ENCODE data around the gene THG1L.

The THG1L gene

GRCh38 chr5:157758706-157759105, 27.5 kb downstream of the THG1L start:
- DNase-seq (ENCODE audit: low read depth), result no peak

GRCh38 chr5:157761690-157762621, 30.7 kb downstream of the THG1L start:
- DNase-seq (ENCODE audit: low read depth), result no peak

- no peak for DNase-seq (ENCODE audit: low read depth)
These were observed 33.3 kb downstream of the THG1L start for GRCh38 chr5:157764531-157764930.

GRCh38 chr5:157766442-157766841, 35.2 kb downstream of the THG1L start:
- DNase-seq (ENCODE audit: low read depth), result no peak

- no peak for DNase-seq (ENCODE audit: low read depth)
These were observed 35.7 kb downstream of the THG1L start for GRCh38 chr5:157766902-157767301.

- DNase-seq (ENCODE audit: low read depth), result no peak
These were observed 36.5 kb downstream of the THG1L start for GRCh38 chr5:157767689-157768088.

GRCh38 chr5:157770665-157771064, 39.4 kb downstream of the THG1L start:
- DNase-seq (ENCODE audit: low read depth), result no peak

- DNase-seq (ENCODE audit: low read depth), result no peak
These were observed 40.9 kb downstream of the THG1L start for GRCh38 chr5:157772127-157772526.

DNA sequence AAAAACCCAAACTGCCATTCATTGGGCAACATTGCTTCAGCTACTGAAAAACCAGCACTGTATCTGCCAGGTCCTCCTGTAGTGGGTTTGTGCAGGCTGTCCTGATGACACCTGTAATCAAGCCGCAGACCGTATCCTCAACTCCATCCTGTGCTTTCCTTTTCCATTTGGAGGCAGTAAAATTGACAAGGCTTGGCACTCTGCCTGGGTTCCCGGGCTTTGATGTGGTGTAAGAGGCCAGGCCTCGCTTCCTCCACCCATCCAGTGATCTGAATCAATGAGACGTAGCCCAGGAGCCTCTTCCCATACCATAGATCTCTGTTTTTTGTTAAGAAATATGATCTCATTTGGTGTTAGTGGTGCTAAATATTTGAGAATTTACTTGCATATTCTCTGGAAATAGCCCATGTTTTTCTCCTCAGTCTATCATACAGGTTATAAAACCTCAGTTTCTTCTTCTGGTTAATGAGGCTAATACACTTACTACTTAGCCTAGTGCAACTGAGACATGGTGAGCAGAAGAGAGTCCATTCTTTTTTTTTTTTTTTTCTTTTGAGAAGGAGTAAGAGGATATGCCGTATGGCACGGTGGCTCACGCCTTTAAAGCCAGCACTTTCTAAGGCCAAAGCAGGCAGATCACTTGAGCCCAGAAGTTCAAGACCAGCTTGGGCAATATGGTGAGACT, 47.0 kb downstream of the THG1L start:
- no peak for DNase-seq (ENCODE audit: low read depth)

DNA sequence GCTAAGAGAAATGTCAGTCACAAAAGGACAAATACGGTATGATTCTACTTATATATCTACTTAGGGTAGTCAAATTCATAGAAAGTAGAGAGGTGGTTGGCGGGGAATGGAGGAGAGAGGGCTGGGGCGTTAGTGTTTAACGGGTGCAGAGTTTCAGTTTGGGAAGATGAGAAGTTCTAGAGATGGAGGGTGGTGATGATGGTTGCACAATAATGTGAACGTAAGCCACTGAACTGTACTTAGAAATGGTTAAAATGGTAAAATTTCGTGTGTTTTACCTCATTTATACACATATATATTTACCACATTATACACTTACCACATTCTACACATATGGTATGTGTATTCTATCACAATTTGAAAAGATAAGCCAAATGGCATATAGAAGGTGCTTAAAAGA, 48.0 kb downstream of the THG1L start:
- no peak for DNase-seq (ENCODE audit: low read depth)

DNA sequence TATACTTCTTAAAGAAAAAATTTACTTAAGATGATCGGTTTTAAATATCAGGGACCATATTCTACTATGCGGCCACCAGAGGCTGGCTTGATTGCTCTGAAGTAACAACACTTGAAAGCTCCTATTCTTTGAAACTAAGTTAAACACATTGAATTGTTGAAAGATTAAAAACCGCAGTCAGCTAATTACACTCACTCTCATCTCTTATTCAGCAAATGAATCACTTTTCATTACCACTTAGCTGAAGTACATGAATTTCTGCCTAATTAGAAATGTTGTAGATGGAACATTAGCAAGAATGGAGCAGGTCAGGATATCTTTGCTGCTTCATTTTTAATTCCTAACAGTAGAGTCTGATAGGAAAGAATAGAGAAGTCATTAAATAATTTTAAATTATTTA, 54.6 kb downstream of the THG1L start:
- DNase-seq (ENCODE audit: low read depth), result no peak
